Measurements from ENCODE around the gene LUZP1.

Gene LUZP1

DNA sequence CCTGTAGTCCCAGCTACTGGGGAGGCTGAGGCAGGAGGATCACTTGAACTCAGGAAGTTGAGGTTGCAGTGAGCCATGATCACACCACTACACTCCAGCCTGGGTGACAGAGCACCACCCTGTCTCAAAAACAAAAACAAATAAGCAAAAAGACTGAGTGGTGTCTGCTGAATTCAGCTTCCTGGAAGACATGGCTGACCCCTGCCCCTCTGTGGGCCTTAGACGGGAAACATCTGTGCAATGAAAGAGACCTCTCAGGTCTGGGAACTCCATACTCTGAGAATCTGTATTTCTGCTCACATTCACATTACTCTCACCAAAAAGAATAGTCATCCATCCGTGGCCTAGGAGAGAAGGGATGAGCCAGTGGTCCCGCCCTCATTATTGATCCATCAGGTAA lies 46.6 kb upstream of the LUZP1 start:
- TF ChIP-seq REST (IDR thresholded peaks at IDR 0.05; ENCODE audit: insufficient read depth in 1 of 2, low read depth in 2 of 2, low read length in 2 of 2), result no peak
- TF ChIP-seq TAF1 (IDR thresholded peaks at IDR 0.05; ENCODE audit: borderline replicate concordance, insufficient read depth, low read length), result no peak
- TF ChIP-seq FOXP2 (optimal IDR thresholded peaks at IDR 0.05; ENCODE audit: borderline replicate concordance, extremely low read depth, extremely low read length, insufficient read depth), result no peak
- TF ChIP-seq POLR2AphosphoS5 (IDR thresholded peaks at IDR 0.05; ENCODE audit: low read depth, low read length), result no peak
- no peak for TF ChIP-seq SIN3A (IDR thresholded peaks at IDR 0.05; ENCODE audit: borderline replicate concordance, insufficient read depth, low read length)

DNA sequence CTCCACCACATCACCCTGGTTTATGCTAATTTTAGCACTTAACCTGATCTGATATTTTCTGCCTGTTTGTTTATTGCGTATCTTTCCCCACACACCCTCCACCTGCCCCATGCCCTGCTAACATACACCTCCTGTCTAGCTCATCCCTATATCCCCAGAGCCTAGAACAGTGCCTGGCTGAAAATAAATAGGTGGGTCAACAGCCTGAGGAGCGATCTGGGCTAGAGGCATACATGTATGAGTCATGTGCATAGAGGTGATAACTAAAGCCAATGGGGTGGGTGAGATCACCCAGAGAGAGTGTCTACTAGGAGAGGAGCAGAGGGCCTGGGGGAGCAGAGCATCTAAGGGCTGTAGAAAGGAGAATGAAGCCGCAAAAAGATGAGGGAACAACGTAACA lies 46.0 kb upstream of the LUZP1 start:
- no peak for TF ChIP-seq POLR2AphosphoS5 (IDR thresholded peaks at IDR 0.05; ENCODE audit: low read depth, low read length)
- no peak for TF ChIP-seq REST (IDR thresholded peaks at IDR 0.05; ENCODE audit: insufficient read depth in 1 of 2, low read depth in 2 of 2, low read length in 2 of 2)
- no peak for TF ChIP-seq TAF1 (IDR thresholded peaks at IDR 0.05; ENCODE audit: borderline replicate concordance, insufficient read depth, low read length)
- TF ChIP-seq SIN3A (IDR thresholded peaks at IDR 0.05; ENCODE audit: borderline replicate concordance, insufficient read depth, low read length), result no peak
- TF ChIP-seq FOXP2 (optimal IDR thresholded peaks at IDR 0.05; ENCODE audit: borderline replicate concordance, extremely low read depth, extremely low read length, insufficient read depth), result no peak

DNA sequence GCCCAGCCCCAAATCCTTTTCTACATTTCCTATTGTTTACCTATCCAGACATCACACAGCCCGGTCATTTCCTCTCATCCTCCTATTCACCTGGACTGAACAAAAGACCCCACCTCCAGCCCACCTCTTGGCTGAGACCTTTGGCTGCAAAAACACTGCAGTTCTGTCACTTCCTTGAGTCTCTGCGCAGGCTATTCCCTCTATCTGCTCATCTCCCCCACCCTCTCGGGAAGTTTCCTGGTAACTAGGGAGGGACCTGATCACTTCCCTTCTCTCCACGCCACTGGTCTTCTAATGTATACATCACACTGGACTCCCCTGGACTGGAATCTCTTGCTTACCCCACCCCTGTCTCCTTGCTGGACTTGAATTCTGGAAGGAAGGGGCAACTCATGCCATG lies 43.3 kb upstream of the LUZP1 start:
- TF ChIP-seq POLR2AphosphoS5 (IDR thresholded peaks at IDR 0.05; ENCODE audit: low read depth, low read length), result no peak
- no peak for TF ChIP-seq TAF1 (IDR thresholded peaks at IDR 0.05; ENCODE audit: borderline replicate concordance, insufficient read depth, low read length)
- TF ChIP-seq FOXP2 (optimal IDR thresholded peaks at IDR 0.05; ENCODE audit: borderline replicate concordance, extremely low read depth, extremely low read length, insufficient read depth), result no peak
- TF ChIP-seq SIN3A (IDR thresholded peaks at IDR 0.05; ENCODE audit: borderline replicate concordance, insufficient read depth, low read length), result no peak
- TF ChIP-seq REST (IDR thresholded peaks at IDR 0.05; ENCODE audit: insufficient read depth in 1 of 2, low read depth in 2 of 2, low read length in 2 of 2), result no peak

DNA sequence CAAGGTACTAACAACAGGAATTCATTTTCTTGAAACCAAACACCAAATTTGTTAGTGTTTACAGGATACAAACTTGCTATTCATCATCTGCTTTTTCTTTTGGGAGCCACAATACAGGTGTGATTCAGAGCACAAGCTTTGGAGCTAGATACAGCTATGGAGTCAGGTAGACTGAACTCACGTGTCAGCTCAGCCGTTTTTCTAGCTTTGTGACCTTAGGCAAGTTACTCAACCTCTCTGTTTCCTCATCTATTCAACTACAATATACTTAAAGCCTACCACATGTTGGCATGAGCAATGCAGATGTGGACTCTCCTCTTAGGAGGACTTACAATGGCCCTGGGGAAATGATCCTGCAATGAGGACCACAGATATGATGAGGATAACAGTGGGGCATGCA lies 42.3 kb upstream of the LUZP1 start:
- TF ChIP-seq FOXP2 (optimal IDR thresholded peaks at IDR 0.05; ENCODE audit: borderline replicate concordance, extremely low read depth, extremely low read length, insufficient read depth) (no peak), SIN3A (IDR thresholded peaks at IDR 0.05; ENCODE audit: borderline replicate concordance, insufficient read depth, low read length) (no peak), TAF1 (IDR thresholded peaks at IDR 0.05; ENCODE audit: borderline replicate concordance, insufficient read depth, low read length) (no peak), REST (IDR thresholded peaks at IDR 0.05; ENCODE audit: insufficient read depth in 1 of 2, low read depth in 2 of 2, low read length in 2 of 2) (no peak), POLR2AphosphoS5 (IDR thresholded peaks at IDR 0.05; ENCODE audit: low read depth, low read length) (no peak)

DNA sequence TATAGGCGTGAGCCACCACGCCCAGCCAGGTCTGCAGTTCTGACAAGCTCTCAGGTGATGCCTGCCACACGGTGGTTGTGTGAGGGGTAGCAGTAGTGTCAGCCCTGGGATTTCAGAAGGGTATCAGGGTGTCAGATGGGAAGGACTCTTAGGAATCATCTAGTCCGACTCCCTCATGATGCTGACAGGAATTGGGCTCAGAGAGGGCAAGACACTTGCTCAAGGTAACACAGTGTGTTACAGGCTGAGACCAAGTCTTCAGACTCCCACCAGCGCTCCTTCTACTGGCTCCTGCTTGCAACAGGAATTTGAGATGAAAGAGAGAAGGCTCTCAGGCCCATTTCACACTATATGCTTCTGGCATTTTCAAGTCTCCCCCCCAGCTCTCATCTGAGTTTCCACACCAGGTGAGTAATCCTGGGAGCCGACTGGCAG lies 41.7 kb upstream of the LUZP1 start:
- TF ChIP-seq FOXP2 (optimal IDR thresholded peaks at IDR 0.05; ENCODE audit: borderline replicate concordance, extremely low read depth, extremely low read length, insufficient read depth), result no peak
- TF ChIP-seq TAF1 (IDR thresholded peaks at IDR 0.05; ENCODE audit: borderline replicate concordance, insufficient read depth, low read length), result no peak
- no peak for TF ChIP-seq POLR2AphosphoS5 (IDR thresholded peaks at IDR 0.05; ENCODE audit: low read depth, low read length)
- no peak for TF ChIP-seq SIN3A (IDR thresholded peaks at IDR 0.05; ENCODE audit: borderline replicate concordance, insufficient read depth, low read length)
- TF ChIP-seq REST (IDR thresholded peaks at IDR 0.05; ENCODE audit: insufficient read depth in 1 of 2, low read depth in 2 of 2, low read length in 2 of 2), result no peak
